Measurements from ENCODE around the gene C3orf70.

The C3orf70 gene

DNA sequence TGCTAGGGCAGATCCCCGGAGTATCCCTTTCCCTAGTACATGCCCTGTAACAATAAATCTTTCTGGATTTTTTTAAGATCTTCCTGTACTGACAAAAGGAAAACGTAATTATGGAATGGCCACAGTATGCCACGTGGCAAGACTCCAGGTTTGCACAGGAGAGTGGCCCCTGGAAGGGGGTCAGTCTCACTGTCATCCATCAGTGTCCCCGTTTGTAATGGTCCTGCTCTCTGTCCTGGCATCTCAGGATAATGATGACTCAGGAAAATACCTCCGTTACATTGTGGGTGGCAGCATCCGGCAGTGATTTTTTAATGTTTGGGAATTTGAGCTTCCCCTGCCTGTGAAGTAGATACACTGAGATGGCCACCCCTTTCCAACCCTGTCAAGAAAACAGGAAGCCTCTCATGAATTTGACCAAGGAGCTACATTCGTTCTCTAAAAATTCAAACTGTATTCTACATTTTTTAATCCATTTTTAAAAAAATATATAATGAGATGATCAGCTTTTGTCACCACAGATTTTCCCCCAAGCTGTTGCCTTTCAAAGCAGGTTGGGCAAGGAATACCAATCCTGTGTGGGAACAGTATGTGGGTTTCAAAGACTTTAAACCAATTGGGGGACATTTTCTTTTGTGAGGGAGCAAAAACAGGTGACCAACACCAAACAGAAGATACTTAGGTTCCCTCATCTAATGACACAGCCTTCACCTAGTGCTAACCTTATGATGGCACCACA lies 110.4 kb downstream of the C3orf70 start:
- no peak for DNase-seq

GRCh38 chr3:185041540-185041939 lies 111.3 kb downstream of the C3orf70 start:
- DNase-seq, result no peak

DNA sequence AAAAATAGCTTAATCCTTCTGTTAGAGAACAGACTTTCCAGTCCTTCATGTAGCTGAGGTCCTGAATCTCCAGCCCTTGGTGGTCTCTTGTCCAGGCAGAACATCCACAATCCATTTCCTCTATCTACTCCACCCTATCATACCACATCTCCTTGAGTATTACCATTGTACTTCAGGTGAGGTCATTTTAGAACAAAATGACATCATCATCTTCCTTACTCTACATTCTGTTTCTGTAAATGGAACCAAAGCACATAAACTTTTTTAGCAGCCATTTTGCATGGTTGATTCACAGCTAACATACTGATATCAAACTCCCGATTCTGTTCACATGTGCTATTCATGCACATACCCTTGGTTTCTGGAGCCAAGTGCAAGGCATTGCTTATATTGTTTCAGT lies 112.4 kb downstream of the C3orf70 start:
- no peak for DNase-seq

DNA sequence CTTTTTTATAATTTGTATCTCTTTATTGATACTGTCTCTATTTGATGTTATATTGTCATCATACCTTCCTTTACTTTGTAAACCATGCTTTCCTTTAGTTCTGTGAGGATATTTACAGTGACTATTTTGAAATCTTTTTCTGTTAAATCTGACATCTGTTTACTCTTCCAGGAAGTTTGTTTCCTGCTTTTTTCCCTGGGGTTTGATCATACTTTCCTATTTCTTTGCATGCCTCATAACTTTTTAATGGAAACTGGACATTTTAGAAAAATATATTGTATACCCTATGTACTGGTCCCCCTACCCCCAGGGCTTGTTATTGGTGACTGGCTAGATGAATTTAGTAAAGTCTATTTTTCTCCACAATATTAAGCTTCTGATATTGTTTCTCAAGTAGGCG lies 115.1 kb downstream of the C3orf70 start:
- no peak for DNase-seq

DNA sequence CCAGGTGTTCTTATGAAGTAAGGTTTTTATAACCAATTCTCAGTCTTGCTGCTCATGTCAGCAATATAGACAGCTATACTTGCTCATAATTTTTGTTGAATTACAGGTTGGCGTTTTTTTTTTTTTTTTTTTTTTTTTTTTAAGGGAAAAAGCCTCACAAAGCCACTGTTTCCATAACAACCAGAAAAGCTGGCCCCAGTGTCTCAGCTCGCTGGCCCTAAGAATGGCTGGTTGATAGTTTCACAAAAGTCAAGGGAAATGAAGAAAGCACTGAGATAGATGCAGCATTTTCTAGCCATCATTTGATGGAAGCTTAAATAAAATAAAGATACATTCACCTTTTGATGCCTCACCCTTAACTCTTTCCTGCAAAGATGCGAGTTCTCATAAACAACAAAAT lies 121.9 kb downstream of the C3orf70 start:
- DNase-seq, result no peak

- DNase-seq, result no peak
These were observed 122.5 kb downstream of the C3orf70 start for GRCh38 chr3:185030399-185030798.

DNA sequence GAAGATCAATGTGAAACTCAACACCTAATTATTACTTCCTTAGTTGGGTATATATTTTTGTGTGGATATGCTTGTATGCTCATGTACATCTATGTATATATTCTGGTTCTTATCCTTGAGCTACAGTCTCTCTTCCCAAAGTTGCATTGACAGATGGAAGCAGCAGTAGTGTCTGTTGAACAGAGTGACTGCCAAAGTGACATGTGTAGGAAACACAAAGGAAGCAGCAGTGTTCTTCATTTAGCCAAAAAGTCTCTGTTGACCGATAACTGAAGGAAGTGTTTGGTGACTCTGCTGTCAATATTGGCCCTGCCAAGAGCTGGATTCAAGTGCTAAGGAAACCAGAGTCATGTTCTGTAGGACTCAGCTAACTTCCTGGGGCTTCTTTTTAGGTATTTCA lies 123.8 kb downstream of the C3orf70 start:
- DNase-seq, result no peak

- no peak for DNase-seq
These were observed 124.7 kb downstream of the C3orf70 start for GRCh38 chr3:185028121-185028520.

Measured in NCI-H1092 treated with DMSO at 0.1 percent for 48 hours (cell line).